GM18868 (cell line): ENCODE measurements around the gene RTF1.

Experiments used
- ATAC-seq: cut with Tn5 transposase; IDR thresholded peaks from one replicate; pipeline ENCODE4 v1.9.1; 2021; ENCODE audit warnings: mild to moderate bottlenecking, moderate library complexity; ENCODE audit not compliant: unreplicated experiment

The RTF1 gene

DNA sequence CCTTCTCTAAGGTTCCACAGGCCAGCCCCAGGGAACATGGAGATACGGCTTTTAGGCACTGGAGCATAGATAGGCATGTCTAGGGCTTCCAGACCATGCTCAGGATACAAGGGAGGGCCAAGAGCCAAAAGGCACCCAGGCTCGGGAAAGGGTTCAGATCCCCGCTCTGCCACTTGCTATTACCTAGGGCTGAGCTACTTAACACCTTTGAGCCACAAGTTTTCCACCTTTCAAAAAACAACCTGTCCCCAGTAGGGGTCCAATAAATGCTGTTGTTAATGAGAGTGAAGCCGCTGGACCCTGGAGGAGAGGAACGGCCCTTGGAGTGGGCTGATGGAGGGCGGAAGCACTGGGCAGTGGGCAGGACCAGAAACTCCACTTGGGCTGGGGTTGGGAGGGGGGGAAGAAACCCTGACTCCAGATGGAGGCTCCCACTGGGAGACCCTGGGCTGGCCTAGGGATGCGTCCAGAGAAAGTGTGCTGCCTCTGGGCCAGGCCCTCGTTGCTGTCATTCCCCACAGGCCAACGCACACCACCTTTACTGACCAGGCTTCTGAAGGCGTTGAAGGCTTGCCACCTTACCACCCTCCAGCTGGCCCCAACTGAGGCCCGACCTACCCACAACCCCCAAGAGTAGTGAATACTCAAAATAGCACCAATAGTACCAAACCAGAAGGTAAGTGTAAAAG is 68.2 kb downstream of the RTF1 start:
- no peak for ATAC-seq

DNA sequence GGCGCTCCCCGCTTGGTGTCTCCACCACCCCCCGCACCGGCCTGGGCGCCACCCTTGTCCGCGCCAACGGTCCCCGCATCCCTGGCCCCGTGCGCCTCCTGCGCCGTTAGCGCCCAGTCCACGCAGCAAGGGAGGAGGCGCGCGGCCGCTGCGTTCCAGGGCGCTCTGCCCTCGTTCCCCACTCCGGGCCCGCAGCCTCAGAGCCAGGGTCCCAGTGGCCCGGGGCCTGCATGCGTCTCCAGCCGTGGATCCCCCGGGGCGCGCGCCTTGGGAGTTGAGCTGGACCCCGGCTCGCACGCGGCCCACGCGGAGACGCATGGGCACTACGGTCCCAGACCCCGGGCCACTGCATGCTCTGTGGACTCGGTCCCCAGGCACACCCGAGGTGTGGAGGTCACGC is 69.4 kb downstream of the RTF1 start:
- ATAC-seq = no peak

DNA sequence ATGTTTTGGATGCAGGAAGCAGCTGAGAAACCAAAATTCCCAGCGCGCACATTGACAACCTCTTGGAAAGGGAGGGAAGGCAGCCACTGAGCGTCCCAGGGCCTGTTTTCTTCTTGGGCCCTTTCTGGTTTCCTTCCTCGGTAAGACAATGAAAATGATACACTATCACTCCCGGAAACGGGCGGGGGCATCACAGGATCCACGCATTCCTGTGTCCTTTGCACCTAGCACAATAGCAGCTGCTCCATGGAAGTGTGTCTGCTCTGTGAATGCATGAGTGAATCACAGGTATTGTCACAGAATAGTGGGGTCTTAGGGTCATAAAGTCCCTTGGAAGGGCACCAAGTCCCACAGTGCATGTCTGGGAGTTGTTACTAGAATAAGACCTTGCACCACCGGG is 70.5 kb downstream of the RTF1 start:
- ATAC-seq = no peak

DNA sequence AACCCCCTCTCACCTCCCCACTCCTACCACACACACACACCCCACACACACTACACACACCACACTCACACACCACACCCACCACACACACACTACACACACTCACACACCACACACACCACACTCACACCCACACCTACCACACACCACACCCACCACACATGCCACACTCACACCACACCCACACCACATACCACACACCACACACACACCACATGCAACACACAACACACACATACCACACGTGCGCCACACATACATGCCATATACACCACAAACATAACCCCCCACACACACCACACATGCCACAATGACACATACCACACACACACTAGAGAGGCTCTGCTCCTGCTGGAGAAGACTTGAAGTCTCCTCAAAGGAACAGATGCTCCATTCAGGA is 70.9 kb downstream of the RTF1 start:
- no peak for ATAC-seq

DNA sequence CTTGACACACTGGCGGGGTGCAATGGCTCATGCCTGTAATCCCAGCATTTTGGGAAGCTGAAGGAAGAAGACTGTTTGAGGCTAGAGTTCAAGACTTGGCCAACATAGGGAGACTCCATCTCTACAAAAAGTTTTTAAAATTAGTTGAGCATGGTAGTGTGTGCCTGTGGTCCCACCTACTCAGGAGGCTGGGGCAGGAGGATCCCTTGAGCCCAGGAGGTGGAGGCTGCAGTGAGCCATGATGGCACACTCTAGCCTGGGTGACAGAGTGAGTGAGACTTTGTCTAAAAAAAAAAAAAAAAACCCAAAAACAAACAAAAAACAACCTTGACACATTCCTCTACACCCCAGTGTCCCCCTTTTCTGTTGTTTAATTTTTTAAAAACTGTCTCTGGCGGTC is 72.7 kb downstream of the RTF1 start:
- no peak for ATAC-seq

DNA sequence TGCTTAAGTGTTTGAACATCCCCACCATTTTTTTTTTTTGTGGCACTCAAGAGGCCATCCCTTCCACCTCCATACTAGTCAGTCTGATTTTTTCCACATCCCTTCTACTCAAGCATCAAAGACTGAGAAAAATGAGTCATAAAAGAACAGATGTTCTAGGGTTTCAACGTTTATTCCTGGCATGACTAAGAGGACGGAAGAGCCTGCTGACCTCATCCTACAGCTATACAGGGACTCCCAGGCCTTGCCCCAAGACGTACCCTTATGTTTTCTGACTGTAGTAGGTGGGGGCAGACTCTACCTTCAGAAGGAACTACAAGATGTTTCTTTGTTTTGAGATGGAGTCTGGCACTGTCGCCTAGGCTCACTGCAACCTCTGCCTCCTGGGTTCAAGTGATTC is 73.5 kb downstream of the RTF1 start:
- ATAC-seq = peak; percentile 43

DNA sequence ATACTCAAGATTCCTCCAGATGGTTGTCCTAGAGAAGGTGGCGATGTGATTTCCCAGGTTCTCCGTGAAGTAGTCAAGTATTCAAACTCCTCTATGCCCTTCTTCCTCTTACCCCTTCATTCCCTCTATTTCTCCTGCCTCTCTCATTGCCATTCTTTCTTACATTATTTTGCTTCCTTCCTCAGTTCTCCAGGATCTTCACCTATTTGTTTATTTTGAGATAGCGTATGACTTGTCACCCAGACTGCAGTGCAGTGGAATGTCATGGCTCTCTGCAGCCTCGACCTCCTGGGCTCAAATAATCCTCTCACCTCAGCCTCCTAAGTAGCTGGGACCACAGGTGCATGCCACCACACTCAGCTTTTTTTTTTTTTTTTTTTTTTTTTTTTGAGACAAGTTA is 75.0 kb downstream of the RTF1 start:
- no peak for ATAC-seq

DNA sequence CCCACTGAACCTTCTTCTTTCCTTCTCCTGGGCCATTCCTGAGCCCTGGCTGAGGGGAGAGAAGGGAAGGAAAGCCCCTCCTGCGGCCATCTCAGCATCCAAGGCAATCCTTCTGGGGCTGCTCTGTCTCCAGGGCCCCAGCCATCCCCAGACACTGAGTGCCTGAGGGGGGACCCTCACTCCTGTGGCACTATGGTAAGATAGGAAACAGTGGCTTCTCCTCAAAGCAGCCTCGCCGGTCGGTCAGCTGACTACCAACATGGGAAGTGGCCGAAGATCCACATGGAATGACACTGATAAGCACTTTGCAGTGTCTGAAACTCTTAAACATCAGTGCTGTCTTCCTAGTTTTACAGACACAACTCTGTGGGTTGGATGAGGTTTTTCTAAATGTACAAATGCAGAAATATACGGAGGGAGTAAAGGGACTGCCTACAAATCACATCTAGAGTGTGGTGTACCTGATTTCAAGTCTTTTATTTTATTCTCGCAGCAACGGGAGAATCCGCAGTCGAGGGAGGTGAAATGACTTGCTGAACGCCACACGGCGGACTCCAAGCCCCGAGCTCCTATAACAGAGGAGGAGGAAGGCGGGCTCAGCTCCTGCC is 75.8 kb downstream of the RTF1 start:
- peak; percentile 18 for ATAC-seq

DNA sequence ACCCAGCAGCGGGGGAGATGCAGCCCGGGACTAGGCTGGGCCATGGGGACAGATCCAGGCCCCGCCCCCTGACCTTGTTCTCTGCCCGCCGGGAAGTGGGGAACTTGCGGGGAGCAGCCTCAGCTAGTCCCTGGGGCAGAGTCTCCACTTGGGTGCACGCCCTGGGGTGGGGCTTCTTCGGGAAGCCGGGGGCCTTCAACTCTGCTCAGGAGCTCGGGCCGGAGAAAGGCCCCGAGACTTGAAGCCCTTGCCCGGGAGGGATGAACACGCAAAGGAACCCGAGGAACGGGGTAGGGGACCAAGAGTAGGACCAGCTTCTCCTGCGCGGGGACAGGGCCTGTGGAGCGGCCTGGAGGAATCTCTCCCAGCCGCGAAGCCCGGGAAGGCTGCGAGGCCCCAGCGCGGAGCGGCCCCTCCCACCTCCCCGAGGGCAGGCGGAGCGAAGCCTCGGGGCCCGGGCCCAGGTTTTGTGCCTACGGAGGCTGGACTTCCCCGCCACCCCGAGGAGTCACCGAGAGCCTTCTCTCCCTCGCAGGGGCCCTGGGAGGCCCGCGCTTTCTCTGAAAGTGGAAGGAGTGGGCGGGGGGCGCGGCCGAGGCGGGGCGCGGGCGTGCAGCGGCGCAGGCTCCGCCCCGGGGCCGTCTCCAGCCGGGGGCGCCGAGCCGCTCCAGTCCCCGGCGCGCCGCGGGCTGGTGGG is 76.5 kb downstream of the RTF1 start, which contains the start of gene ITPKA:
Gene ITPKA, plus strand, starts transcription at position 670 of the 697 bp plus-strand sequence. CDS start 54 bp downstream, outside the sequence.
- peak; percentile 76 for ATAC-seq

DNA sequence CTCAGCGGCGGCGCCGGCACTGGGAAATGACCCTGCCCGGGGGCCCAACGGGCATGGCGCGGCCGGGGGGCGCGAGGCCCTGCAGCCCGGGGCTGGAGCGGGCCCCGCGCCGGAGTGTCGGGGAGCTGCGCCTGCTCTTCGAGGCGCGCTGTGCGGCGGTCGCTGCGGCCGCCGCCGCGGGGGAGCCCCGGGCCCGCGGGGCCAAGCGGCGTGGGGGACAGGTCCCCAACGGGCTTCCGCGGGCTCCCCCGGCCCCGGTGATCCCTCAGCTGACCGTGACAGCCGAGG is 77.0 kb downstream of the RTF1 start:
- peak; percentile 25 for ATAC-seq

DNA sequence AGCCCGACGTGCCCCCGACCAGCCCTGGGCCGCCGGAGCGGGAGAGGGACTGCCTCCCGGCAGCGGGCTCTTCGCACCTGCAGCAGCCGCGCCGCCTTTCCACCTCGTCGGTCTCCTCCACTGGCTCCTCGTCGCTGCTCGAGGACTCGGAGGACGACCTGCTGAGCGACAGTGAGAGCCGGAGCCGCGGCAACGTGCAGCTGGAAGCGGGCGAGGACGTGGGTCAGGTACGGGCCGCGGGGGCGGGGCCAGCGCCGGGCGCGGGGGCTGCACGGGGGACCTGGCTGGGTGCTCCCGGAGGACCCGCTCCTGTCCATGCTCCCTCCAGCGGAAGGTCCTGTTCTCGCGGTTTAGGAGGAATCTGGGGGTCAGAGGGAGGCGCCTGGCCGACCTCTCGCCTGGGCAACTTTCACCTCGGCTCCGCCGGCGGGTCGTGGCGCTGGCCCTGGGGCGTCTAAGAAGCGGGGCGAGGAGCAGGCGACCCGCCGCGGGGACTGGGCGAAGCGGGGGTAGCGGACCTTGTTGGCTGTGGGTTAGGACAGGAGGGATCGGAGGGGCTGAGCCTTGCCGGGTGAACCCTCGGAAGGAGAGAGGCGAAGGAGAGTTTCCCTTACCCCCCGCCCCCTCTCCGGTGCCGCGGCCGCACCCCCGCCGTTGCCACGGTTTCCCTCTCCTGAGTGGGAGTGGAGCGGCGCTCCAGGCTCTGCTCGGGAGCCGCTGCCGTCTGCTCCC is 77.5 kb downstream of the RTF1 start:
- peak; percentile 9 for ATAC-seq

DNA sequence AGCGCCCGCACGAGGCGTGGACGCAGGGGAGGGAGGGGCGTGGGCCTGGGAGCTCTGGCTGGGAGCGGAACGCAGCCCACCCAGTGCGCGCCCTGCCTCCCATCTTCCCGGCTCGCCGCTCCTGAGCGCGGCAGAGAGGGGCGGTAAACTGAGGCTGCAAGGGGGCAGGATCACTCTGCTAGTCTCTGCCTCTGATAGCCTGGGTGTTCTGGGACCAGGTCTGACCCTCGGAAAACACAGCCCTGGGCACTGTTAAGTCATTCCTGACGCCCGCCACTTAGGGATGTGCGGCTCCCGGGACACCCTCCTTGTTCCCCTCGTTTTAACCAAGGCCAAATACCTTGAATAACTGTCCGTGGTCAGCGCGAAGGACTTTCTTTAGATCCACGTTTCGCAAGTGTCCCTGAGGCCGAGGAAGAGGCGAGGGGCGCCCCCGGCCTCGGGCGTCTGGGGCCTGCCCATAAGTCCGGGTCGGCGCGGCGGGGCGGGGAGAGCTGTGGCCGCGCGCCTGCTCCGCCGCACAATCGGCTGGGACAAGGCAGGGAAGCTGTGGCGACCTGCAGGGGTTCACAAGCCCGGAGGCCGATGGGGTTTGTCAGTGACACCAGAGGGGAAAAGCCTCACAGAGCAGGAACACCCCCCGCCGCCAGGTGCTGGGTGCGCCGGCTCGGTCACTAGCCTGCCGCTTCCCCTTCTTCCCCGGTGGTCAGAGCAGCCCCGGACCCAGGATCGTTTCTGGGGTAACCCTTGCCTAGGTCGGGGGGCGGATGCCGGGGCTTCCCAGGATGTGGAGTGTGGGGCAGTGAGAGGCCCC is 78.2 kb downstream of the RTF1 start:
- ATAC-seq = no peak

DNA sequence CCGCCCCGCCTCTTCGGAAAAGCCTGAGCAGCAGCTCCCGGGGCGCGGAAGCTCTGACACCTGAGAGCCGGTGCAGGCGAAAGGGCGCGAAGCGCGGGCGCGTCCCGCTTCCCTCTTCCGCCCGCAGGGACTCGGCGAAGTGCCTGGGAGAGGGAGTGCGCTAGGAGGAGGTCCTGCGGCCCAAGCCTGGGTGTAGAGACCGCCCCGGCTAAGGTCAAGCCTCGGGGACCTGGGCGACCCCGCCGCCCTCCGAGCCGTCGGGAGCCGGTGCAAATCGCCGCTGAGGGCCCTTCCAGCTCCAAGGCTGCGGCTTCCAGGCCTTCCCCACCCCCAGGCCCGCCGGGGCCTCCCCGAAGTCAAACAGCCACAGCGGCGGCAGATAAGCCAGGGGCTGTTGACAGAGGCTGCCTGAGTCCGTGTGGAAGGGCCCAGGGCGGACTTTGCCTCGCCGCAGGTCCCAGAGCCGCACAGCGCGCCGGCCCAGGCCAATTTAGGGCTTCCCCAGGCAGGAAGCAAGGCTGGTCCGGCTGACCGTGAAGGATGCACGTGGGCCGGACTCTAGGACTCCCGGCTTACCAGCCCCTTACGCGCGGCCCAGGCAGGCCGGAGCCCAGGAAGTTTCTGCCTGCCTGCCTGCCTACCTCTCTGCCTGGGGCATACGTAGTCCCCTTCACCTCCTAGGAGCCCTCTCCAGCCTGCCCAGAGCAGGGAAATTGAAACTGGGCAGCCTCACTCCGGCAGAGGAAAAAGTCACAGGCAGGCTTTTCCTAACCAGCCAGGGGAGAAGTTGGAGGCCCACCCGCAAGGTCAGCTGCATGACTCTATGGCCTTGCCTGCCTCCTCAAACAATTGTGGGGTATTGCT is 79.1 kb downstream of the RTF1 start:
- ATAC-seq = no peak

DNA sequence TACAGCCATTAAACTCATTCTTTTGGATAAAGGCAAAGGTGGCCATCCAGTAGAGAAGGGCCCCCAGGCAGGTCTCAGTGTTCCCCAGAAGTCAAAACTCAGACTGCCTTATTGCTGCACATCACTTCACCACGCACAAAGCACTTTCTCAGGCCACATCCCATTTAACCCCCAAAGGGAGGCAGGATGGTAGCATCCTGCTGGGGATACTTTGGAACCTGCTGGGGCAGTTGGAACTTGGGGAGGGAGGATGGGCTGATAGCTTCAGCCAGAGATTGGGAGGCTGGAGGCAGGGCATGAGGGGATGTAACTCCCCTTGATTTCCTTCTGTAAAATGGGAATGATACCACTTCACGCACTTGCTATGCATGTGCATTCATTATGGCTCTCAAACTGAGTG is 81.8 kb downstream of the RTF1 start:
- ATAC-seq = no peak

DNA sequence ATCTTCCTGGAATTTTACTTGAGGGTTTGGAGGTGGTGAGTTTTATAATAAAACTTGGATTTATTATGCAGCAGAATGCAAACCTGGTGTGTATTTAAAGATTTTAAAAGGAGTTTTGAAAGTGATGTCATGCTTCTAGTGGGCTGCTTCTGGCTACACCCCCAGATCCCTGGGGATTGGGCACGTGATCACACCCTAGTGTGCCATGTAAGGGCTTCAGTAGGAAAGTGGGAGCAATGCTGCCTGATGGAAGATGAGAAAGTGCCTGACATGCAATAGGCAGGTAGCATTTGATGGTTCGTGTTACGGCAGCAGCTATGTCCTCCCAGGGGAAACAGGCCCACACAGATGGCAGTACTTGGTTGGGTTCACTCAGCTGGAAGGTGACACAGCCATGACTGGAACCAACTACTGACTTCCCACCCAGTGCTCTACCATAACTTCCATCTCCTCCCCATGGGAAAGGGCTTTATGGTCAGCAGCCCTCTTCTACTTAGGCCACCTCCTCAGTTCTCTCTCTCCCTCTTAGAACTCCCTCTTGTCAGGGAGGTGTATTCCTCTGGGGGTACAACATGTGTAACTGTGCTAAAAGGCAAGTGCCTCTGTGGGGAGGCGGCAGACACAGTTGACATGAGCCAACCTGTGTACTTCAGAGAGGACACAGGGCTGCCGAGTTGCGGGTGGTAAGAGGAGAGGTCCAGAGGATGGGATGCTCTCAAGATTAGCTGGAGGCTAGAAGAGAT is 82.4 kb downstream of the RTF1 start:
- no peak for ATAC-seq

DNA sequence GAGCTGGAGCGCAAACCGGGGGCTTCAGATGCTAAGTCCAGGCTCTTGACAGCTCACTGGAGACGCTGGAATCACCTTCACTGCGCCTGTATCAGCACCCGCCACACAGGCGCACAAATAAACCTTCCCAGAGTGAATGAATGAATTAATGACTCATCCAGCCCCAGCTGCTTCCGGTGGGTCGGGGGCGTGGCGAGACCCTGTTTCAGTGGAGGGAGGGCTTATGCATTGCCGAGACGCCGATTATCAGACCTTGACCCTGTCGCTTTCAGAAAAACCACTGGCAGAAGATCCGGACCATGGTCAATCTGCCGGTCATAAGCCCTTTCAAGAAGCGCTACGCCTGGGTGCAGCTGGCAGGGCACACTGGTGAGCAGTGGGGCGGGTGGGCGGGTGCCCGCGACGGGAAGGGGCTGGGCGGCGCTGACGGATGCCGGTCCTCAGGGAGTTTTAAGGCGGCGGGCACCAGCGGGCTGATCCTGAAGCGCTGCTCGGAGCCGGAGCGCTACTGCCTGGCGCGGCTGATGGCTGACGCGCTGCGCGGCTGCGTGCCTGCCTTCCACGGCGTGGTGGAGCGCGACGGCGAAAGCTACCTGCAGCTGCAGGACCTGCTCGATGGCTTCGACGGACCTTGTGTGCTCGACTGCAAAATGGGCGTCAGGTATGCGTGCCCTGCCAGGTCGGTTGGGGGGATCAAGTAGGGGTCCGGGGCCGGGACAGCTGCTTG is 84.5 kb downstream of the RTF1 start:
- no peak for ATAC-seq

DNA sequence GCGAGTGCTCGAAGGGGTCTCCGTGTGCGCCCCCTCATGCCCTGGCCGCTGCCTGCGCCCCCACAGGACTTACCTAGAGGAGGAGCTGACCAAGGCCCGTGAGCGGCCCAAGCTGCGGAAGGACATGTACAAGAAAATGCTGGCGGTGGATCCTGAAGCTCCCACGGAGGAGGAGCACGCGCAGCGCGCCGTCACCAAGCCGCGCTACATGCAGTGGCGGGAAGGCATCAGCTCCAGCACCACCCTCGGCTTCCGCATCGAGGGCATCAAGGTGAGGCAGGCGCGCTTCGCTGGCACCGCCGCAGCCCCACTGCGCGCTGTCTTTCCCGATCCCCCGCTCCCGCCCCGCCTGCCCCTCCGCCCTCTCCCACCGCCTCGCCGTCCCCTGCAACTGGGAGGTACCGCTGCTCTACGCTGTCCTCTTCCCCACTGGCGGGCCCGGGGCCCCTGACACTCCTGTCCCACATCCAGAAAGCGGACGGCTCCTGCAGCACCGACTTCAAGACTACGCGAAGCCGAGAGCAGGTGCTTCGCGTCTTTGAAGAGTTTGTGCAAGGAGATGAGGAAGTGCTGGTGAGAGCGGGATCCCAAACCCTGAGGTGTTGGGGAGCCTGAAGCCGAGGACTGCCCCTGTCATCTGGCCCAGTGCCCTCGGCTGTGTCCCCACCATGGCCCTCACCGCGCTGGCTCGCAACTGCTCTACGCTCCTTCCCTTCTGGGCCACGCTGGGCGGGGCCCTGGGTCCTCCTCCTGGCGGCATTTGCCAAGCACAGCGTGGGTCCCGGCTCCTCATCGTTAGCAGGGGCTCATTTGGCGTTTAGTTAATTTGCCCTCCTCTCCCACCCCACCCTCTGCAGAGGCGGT is 85.3 kb downstream of the RTF1 start:
- no peak for ATAC-seq
